Fibroblast of pulmonary artery (primary cell): Measurements from ENCODE around the gene UHRF1.

Experiments
- DNase-seq: peaks from one replicate; pipeline ENCODE4 v3.0.0-alpha.2; 2010; ENCODE audit warnings: low read depth
- H3K4me3 ChIP-seq: replicated peaks from 2 replicates; pipeline ENCODE4 v1.5.1; 2011; ENCODE audit warnings: low read depth, mild to moderate bottlenecking, control low read depth, low read length, moderate library complexity
- CTCF ChIP-seq: IDR thresholded peaks from 2 replicates; pipeline ENCODE4 v1.5.1; 2011; ENCODE audit warnings: mild to moderate bottlenecking, control low read depth, low read length, inconsistent platforms; ENCODE audit errors: missing control alignments

The UHRF1 gene

GRCh38 chr19:4976401-4977298 lies 67.3 kb downstream of the UHRF1 start:
- TF ChIP-seq CTCF: peak; percentile 73
- peak overlapping the region; percentile 1 for H3K4me3 ChIP-seq
- DNase-seq: peak; percentile 99

DNA sequence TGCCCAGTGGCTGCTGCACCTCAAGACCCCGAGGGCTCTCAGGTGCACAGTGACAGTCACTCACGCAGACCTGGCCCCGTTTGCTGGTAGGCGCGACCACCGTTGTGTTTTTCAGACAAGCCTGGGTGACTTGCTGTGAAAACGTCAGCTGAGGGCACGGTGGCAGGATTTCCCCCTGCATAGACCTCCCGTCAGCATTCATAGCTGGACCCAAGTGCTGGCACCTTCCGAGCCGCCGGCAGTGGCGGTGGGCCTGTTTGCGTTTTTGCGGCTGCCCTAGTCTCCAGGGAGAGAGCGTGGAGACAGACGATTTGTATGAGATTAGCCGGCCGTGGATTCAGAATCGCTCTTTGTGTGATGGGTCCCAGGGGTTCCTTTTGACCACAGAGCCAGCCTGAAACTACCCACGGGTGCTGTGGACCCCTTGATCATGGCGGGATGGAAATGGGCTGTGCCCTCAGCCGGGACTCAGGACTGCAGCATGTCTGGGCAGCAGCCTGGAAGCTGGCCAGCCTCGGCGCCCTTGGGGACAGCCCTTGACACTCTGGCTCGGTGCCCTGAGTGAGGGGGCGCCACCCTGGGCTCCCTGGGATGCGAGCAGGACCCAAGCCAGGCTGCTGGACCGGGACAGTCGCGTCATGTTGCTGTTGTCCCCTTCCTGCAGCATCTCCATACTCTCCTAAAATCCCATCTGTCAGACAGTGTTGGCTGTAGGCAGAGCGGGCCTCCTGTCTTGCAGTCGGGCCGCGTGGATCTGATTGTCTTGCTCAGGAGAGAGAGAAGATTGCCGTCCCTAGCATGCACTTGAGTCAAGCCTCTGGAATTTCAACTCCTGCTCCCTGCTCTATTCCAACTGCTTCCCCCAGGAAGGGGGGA lies 68.2 kb downstream of the UHRF1 start:
- DNase-seq: peak; percentile 92
- peak overlapping the region; percentile 5 for H3K4me3 ChIP-seq
- TF ChIP-seq CTCF: no peak

- TF ChIP-seq CTCF: no peak
- no peak for DNase-seq
- H3K4me3 ChIP-seq: no peak overlapping the region
These were observed 70.0 kb downstream of the UHRF1 start for GRCh38 chr19:4979211-4979807.

DNA sequence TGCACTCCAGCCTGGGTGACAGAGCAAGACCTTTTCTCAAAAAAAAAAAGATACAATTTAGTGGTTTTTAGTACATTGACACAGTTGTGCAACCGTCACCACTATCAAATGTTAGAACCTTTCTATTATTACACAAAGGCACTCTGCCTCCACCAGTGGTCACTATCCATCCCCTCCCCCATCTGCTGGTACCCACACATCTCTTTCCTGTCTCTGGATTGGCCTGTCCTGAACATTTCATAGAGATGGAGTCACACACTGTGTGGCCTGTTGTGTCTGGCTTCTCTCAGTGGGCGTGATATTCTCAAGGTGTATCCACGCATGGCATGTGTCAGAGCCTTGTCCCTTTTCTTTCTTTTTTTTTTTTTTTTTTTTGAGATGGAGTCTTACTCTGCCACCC lies 70.8 kb downstream of the UHRF1 start:
- H3K4me3 ChIP-seq: no peak overlapping the region
- no peak for TF ChIP-seq CTCF
- no peak for DNase-seq

DNA sequence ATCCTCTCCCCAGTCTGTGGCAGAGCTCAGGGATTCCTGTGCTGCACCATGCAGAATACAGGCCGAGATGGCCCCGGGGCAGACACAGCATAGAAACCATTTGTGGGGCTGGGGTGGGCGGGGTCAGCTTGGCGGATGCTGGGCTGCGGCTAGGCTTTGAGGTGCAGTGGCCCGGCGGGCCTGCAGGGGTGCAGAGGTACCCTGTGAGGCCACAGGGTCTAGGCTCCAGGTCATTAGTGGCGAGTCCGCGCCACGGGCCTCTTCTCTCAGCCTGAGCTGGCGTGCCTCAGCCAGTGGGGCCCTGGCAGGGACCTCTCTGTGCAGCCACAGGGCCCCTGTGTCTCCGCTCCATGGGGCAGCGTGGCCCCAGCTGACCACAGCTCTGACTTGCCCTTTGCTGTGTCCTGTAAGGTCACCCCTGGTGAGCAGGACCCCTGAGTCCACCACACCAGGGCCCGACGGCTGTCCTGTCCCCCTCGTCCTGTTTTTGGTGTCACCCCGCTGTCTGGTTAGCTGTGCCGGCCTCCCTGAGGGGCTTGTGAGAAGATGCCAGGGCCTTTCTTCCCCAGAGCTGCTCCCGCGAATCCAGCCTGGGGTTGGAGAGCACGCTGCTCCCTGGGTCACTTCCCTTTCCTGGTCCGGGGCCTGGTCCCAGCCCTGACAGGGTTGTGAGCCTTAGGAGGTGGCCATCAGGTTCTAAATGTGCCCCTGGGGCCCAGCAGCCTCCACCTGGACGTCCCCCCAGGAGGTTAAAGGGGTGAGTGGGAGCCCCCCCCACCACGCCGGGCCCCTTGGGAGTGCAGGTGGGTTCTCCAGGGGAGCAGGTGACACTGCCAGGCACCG lies 71.8 kb downstream of the UHRF1 start:
- no peak for TF ChIP-seq CTCF
- no peak for DNase-seq

DNA sequence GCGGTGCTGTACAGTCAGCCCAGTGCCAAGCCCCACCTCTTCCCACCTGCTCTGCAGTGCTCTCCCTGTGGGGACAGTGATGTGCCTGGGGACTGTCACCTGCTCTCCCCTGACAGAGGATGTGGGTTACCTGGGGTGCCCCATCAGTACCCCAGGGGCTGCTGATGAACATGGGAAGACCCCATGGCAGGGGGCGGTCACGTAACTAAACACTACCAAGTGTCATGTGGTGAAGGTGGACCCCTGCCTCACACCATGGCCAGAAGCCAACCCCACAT lies 72.3 kb downstream of the UHRF1 start:
- H3K4me3 ChIP-seq: no peak overlapping the region
- TF ChIP-seq CTCF: no peak
- no peak for DNase-seq

More for the DNA sequence above, 71.8 kb downstream of the UHRF1 start:
- H3K4me3 ChIP-seq: no peak overlapping the region
